ENCODE results near the gene APH1B.

DNA sequence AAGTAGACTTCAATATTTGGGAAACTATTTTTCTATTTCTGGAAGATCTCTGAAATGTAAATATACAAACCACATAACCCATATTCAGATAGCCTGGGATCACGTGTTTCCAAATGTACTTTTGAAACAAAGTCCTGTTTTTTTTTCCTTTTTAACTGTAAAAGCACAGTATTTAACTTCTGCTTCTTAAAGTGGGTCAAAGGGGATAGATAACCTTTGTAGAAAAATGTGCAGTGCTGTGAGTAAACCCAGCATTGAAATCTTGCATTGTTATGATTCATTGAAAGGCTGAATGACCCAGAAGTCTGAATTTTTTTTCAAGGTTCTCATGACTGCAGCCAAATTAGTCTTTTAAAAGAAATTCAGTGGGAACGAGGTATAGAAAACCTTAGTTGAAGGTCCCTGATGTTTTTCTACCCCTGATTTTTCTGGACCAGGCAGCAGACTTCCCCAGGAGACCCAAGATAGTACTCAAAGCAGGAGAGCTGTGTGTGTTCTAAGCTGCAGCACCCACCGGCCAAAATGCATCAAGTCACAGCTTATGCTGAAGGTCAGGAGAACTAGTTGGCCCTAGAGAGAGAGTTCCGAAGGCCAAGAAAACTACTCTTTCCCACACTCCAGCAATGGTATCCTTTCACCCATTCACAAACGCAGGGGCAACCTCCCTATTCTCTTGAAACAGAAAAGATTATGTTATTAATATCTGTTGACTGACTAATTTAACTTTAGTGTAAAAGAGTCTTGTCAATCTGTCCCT lies 43.6 kb upstream of the APH1B start:
- TF ChIP-seq, protein P1, sequence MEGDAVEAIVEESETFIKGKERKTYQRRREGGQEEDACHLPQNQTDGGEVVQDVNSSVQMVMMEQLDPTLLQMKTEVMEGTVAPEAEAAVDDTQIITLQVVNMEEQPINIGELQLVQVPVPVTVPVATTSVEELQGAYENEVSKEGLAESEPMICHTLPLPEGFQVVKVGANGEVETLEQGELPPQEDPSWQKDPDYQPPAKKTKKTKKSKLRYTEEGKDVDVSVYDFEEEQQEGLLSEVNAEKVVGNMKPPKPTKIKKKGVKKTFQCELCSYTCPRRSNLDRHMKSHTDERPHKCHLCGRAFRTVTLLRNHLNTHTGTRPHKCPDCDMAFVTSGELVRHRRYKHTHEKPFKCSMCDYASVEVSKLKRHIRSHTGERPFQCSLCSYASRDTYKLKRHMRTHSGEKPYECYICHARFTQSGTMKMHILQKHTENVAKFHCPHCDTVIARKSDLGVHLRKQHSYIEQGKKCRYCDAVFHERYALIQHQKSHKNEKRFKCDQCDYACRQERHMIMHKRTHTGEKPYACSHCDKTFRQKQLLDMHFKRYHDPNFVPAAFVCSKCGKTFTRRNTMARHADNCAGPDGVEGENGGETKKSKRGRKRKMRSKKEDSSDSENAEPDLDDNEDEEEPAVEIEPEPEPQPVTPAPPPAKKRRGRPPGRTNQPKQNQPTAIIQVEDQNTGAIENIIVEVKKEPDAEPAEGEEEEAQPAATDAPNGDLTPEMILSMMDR (IDR thresholded peaks at IDR 0.05; ENCODE audit: low read depth, low read length, missing input control): no peak
- TF ChIP-seq REST (IDR thresholded peaks at IDR 0.05): no peak
- no peak for TF ChIP-seq MAX (IDR thresholded peaks at IDR 0.05)
- TF ChIP-seq YY1 (IDR thresholded peaks at IDR 0.05): no peak
- no peak for TF ChIP-seq JUND (IDR thresholded peaks at IDR 0.05)
